Bronchial epithelial cell (primary cell): ENCODE measurements around the gene MMP10. TPM values are rescaled to one million over a fixed set of nuclear protein-coding genes. Genes with fewer than 3 reads are reported as not detected.

Experiments used
- DNase-seq: peaks from one replicate; pipeline ENCODE4 v3.0.0-alpha.2; 2010; ENCODE audit warnings: low read depth
- FAIRE-seq: peaks from 2 replicates; lab custom pipeline; 2011; peaks lifted over from hg19 to GRCh38; lab: Jason Lieb, UNC
- H3K27me3 ChIP-seq: 2 replicates; pipeline ENCODE4 v1.5.1; 2011; ENCODE audit warnings: low read length; ENCODE audit not compliant: control insufficient read depth, insufficient read depth
- H3K36me3 ChIP-seq: 2 replicates; pipeline ENCODE4 v1.5.1; 2011; ENCODE audit warnings: low read length; ENCODE audit not compliant: control insufficient read depth, insufficient read depth
- H3K4me3 ChIP-seq: 2 replicates; pipeline ENCODE4 v1.5.1; 2011; ENCODE audit warnings: mild to moderate bottlenecking, low read depth, low read length, control low read depth
- CTCF ChIP-seq: IDR thresholded peaks from 2 replicates; pipeline ENCODE4 v1.5.1; 2011; ENCODE audit warnings: mild to moderate bottlenecking, moderate library complexity, low read length, control low read depth, inconsistent platforms; ENCODE audit not compliant: insufficient read depth, severe bottlenecking
- total RNA-seq: library from RNA; depleted of rRNA; stranded (reverse); fragments of >200 nt; gene quantifications from 2 replicates; pipeline ENCODE4 v1.2.1, GENCODE V29; 2014

The MMP10 gene
- total RNA-seq, result 4.2 and 4.9 TPM in 2 replicates

GRCh38 chr11:102780491-102780918 lies at the start of gene MMP10:
Gene MMP10 (minus strand): TSS chr11:102780628. CDS start chr11:102780591, 37 bp downstream.
- Histone ChIP-seq H3K27me3 (no peaks in the 10 kb centered on the region), H3K4me3 (no peak within 1 kb of the TSS), H3K36me3 (no peaks in the 10 kb centered on the region)
- DNase-seq (peak; percentile 98), FAIRE-seq (no peak)
- TF ChIP-seq CTCF, result peak; percentile 56

GRCh38 chr11:102829316-102830000 lies 49.0 kb upstream of the MMP10 start:
- Histone ChIP-seq H3K27me3 (no peaks in the 10 kb centered on the region), H3K4me3 (no peak overlapping the region), H3K36me3 (no peaks in the 10 kb centered on the region)
- DNase-seq (peak; percentile 88), FAIRE-seq (peak; percentile 47)
- no peak for TF ChIP-seq CTCF

GRCh38 chr11:102824556-102824955 lies 44.1 kb upstream of the MMP10 start:
- FAIRE-seq (no peak), DNase-seq (peak; percentile 48)
- no peak overlapping the region for H3K4me3 ChIP-seq
- H3K27me3 ChIP-seq, result no peaks in the 10 kb centered on the region
- H3K36me3 ChIP-seq, result no peaks in the 10 kb centered on the region
- TF ChIP-seq CTCF, result no peak

- FAIRE-seq, result no peak
- Histone ChIP-seq H3K4me3 (no peak overlapping the region), H3K27me3 (no peaks in the 10 kb centered on the region), H3K36me3 (no peaks in the 10 kb centered on the region)
- TF ChIP-seq CTCF, result no peak
- no peak for DNase-seq
These were observed 39.1 kb upstream of the MMP10 start for GRCh38 chr11:102819491-102819890.

- FAIRE-seq (no peak), DNase-seq (peak; percentile 77)
- H3K27me3 ChIP-seq, result no peaks in the 10 kb centered on the region
- H3K36me3 ChIP-seq, result no peaks in the 10 kb centered on the region
- no peak overlapping the region for H3K4me3 ChIP-seq
- TF ChIP-seq CTCF, result no peak
These were observed 33.1 kb upstream of the MMP10 start for GRCh38 chr11:102813484-102813883.

- FAIRE-seq (no peak), DNase-seq (peak; percentile 73)
- TF ChIP-seq CTCF, result no peak
- Histone ChIP-seq H3K36me3 (no peaks in the 10 kb centered on the region), H3K27me3 (no peaks in the 10 kb centered on the region), H3K4me3 (no peak overlapping the region)
These were observed 31.8 kb upstream of the MMP10 start for GRCh38 chr11:102812188-102812587.
